OCI-LY1 (cell line): ENCODE data around the gene PEG3.

Source experiments
- EZH2 ChIP-seq: fragments of 200-600 bp; sonication (generic), shearing (Covaris generic); IDR thresholded peaks from 2 replicates; pipeline ENCODE4 v1.8.0; 2017; ENCODE audit warnings: borderline replicate concordance, mixed run types, mild to moderate bottlenecking, antibody characterized with exemption, low read length, moderate library complexity, mixed read lengths
- TF ChIP-seq, protein P1 (sequence below): fragments of 200-600 bp; sonication (generic), shearing (Covaris generic); IDR thresholded peaks from 2 replicates; pipeline ENCODE4 v1.5.1; 2017; ENCODE audit warnings: mild to moderate bottlenecking, antibody characterized with exemption, low read length, moderate library complexity, mixed read lengths

DNA sequence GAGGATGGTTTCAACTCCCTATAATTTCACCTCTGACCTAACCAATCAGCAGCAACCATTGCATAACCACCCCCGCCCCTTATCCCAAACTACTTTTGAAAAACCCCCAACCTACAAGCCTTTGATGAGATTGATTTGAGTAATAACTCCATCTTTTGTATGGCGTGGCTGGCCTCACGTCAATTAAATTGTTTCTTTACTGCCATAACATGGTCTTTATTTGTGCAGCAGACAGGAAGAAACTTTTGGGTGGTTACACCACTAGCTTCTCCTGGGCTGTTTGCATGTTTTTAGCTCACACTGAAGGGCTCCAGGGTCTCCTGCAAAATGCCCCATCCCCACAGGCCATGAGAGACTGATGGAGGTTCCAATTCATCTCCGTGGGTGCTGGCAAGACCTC is 34.0 kb upstream of the PEG3 start:
- TF ChIP-seq, protein P1, sequence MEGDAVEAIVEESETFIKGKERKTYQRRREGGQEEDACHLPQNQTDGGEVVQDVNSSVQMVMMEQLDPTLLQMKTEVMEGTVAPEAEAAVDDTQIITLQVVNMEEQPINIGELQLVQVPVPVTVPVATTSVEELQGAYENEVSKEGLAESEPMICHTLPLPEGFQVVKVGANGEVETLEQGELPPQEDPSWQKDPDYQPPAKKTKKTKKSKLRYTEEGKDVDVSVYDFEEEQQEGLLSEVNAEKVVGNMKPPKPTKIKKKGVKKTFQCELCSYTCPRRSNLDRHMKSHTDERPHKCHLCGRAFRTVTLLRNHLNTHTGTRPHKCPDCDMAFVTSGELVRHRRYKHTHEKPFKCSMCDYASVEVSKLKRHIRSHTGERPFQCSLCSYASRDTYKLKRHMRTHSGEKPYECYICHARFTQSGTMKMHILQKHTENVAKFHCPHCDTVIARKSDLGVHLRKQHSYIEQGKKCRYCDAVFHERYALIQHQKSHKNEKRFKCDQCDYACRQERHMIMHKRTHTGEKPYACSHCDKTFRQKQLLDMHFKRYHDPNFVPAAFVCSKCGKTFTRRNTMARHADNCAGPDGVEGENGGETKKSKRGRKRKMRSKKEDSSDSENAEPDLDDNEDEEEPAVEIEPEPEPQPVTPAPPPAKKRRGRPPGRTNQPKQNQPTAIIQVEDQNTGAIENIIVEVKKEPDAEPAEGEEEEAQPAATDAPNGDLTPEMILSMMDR, result no peak
- no peak for TF ChIP-seq EZH2
